Activated naive CD4-positive, alpha-beta T cell treated with anti-CD3 and anti-CD28 coated beads, Interleukin-2, amount 50 U/mL, for 16 hours (primary cell): ENCODE measurements around the gene FMN2.

Experiments used
- DNase-seq: peaks from one replicate; pipeline ENCODE4 v3.0.0-alpha.2; 2020

Gene FMN2

DNA sequence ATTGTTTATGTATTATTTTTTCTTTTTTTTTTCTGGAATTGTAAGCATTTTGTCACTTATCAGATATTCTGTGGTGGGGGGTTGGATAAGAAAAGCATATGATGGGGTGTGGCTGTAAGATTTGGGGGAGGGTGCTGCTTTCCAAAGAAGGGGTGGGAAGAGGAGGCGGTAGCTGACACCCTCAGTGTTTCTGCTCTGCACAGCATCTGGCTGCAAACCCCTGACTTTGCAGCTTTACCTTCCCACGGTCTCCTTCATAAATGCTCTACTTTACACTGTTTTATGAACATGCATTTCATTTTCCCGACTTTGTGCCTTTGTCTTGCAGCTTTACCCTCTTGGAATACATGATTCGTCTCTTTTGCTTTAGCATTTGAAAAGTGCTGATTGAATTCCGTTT, 7.6 kb downstream of the FMN2 start:
- no peak for DNase-seq

GRCh38 chr1:240099748-240100147, 8.1 kb downstream of the FMN2 start:
- no peak for DNase-seq

GRCh38 chr1:240100371-240100934, 8.8 kb downstream of the FMN2 start:
- DNase-seq = no peak

DNA sequence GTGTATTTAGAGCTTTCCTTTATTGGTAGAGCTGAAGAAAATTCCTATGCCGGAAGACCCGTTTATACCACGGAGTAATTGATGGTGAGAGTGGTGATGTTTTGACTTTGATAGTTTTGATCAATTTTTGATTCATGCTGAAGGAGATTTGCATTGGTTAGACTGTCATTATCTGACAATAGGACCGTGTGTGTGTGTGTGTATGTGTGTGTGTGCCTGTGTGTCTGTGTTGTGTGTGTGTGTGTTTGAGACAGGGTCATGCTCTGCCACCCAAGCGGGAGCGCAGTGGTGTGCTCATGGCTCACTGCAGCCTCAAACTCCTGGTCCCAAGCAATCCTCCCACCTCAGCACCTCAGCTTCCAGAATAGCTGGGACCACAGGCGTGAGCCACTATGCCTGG, 9.6 kb downstream of the FMN2 start:
- DNase-seq = no peak

DNA sequence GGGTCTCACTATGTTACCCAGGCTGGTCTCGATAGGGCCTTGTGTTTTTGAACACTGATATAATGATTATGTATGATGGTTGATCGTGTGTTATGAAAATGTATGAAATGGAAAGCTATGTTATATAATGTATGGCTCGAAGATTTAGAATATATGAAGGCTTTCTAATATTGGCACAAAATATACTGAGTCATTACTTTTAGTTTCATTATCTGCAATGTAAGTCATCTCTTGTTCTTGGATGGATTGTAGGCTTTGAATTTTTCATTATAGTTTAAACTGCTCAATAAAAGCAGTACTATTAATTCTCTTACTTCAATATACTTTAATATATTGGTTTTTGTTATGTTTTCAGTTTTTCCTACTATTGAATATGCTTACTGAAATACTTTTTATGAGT, 10.1 kb downstream of the FMN2 start:
- no peak for DNase-seq

- DNase-seq = no peak
These were observed 13.0 kb downstream of the FMN2 start for GRCh38 chr1:240104672-240105071.

- DNase-seq = no peak
These were observed 15.5 kb downstream of the FMN2 start for GRCh38 chr1:240107058-240107684.

GRCh38 chr1:240109130-240109529, 17.4 kb downstream of the FMN2 start:
- no peak for DNase-seq

- DNase-seq = no peak
These were observed 18.4 kb downstream of the FMN2 start for GRCh38 chr1:240109920-240110636.

DNA sequence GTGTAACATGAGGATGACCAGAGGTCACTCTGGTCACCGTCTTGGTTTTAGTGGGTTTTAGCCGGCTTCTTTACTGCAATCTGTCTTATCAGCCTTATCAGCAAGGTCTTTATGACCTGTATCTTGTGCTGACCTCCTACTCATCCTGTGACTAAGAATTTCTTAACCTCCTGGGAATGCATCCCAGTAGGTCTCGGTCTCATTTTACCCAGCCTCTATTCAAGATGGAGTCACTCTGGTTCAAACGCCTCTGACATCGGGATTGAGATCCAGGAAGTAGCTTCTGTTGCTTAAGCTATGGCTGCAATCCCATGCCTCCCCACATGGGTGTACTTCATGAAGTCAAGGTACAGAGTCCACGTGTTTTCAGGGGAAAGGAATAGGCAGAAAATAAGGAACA, 19.9 kb downstream of the FMN2 start:
- no peak for DNase-seq

GRCh38 chr1:240114222-240114621, 22.5 kb downstream of the FMN2 start:
- DNase-seq = no peak

DNA sequence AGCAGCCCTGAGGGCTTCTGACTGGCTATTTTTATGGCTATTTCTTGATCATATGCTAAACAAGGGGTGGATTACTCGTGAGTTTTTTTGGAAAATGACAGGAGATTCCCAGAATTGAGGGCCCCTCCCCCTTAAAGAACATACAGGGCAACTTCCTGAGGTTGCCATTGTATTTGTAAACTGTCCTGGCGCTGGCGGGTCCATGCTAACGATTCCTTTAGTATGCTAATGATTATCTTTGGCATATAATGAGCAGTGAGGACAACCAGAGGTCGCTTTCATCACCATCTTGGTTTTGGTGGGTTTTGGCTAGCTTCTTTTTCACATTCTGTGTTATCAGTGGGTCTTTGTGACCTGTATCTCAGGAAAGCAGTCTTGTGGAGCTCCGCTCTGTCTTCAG, 24.1 kb downstream of the FMN2 start:
- DNase-seq = no peak

DNA sequence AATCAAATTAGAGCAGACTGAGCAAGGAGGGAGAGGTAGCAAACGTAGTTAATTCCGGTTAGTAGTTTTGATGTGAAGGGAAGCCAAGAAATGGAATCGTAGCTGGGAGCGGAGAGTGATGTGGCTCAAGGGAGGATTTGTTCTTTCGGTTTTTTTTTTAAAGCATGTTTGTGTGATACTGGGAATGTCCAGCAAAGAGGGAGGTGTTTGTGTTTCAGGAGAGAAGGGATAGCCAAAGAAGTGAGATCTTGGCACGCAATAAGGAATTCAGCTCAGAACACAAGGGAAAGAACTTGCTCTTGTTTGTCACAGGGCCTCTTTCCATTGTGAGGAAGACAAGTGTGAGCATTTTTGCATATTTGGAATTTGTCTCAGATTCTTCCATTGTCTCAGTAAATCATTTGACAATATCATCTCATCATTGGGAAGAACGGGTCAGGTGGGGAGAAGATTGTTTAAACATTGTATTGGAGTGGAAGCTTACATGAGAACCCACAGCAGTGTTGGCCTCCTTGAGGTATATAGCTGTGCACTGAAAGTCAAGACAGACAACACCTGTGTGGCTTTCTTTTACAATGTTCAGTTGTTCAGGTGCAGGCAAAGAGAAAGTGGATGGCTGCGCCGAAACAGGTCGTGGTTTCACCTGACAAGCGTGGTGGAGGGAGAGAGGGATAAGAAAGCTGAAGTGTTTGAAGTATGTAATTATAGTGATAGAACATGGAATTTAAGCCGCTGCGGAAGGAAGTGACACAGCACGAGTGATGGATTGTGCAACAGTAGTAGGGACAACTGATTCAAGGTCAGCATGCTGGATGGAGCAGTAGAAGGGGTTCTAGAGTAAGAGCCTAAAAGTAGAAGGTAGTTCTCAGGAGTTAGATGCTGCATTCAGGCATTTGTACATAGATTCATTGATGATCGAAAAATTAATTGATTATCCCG, 25.4 kb downstream of the FMN2 start:
- no peak for DNase-seq

- DNase-seq = no peak
These were observed 26.2 kb downstream of the FMN2 start for GRCh38 chr1:240117930-240118329.

- no peak for DNase-seq
These were observed 31.2 kb downstream of the FMN2 start for GRCh38 chr1:240122639-240123613.

- no peak for DNase-seq
These were observed 35.1 kb downstream of the FMN2 start for GRCh38 chr1:240126821-240127220.

DNA sequence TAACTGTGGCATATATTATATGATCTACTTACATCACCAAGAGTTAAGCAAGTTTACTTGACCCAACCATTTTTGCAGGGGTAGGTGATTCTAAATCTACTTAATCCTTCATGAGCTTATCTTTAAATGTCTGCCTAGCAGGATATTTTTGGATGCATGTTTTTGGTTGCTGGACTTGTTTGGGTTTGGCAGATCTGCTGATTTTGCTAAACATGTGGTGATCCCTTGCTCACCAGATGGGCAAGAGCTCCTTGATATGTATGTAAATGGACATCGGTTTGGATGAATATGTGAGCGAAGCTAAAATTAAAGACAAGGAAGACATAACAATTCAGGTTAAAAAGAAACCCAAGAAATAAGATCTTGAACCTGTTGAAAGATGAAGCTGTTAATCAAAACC, 36.7 kb downstream of the FMN2 start:
- no peak for DNase-seq

DNA sequence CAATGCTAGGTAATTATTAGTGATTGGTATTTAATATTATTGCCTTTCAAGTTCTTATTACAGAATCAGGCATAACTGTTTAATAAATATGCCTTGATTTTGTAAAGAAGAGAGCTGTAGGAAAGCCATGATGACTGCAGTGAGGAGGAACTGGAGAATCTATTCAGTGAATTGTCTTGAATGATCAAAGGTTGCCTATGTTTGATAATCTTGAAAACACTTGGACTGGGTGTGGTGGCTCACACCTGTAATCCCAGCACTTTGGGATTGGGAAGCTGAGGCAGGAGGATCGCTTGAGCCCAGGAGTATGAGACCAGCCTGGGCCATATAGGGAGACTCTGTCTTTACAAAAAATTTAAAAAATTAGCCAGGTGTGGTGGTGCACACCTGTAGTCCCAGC, 42.4 kb downstream of the FMN2 start:
- no peak for DNase-seq

DNA sequence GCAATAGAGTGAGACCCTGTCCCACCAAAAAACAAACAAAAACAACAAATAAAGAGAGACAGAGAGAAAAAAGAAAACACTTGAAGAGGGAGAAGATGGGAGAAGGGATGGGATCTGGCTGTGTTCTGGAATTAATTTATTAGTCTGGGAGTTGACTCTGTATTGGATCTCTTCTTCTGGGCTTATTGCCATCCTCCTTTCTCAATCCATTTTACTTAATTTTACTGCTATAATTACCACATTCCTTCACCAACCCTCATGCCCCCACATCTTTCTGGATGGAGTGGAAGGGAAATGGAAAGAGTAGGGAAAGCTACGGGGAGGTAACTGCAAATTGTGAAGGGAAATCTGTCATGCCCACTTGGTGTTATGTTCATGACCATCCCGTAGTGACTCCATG, 42.9 kb downstream of the FMN2 start:
- DNase-seq = no peak

DNA sequence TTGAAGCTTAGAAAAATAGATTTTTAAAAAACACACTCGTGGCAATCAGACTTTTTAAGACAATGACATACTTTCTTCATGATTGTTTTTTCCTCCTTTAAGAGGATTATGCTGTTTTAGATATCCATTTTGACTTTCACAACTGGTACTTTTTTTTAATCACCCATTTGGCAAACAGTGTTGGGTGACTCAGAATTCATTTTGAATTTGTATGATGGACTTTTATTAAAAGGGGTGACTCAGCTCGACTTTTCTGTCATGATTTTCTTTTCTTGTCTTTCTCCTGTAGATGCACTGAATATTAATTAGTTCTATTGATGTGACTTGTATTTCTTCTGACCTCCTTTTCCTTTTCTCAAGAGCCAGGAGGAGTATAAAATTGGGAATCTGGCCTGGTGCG, 44.7 kb downstream of the FMN2 start:
- no peak for DNase-seq

- DNase-seq = no peak
These were observed 47.2 kb downstream of the FMN2 start for GRCh38 chr1:240138867-240139266.

DNA sequence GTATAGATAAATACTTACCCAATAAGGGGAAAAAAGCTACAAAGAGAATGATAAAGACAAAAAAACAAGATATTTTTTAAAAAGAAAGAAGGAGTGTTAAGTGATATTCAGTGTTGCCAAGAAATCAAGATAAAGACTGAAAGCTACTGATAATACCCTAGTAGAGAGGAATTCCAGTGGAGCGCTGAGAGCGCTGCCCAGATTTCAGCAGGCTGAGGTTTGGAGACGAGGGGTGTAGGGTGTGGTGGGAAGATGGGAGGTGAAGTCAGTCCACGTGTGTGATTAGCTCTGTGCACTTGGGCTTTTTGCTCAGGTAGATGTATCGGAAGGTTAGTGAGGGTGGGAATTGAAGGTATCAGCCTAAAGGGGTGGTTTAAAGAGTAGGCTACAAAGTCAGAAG, 47.8 kb downstream of the FMN2 start:
- DNase-seq = no peak
